Esophagus squamous epithelium (tissue), 4 donors: ENCODE data around the gene DLG2.

ENCODE experiments used
- POLR2A ChIP-seq, 4 donors: fragments of 450-650 bp; IDR thresholded peaks; one replicate each; pipeline ENCODE4 v1.6.1; 2017; ENCODE audit warnings: antibody characterized with exemption in 4 of 4, mild to moderate bottlenecking in 4 of 4, moderate library complexity in 3 of 4
- TF ChIP-seq, protein P1 (sequence below), 6 experiments: fragments of 450-650 bp in 4 of 6; fragments of 200-600 bp in 2 of 6; sonication (generic) in 2 of 6; IDR thresholded peaks; one replicate each; pipeline ENCODE4 v1.5.1; 2016 to 2019; ENCODE audit warnings: antibody characterized with exemption in 6 of 6, mild to moderate bottlenecking in 4 of 6, moderate library complexity in 4 of 6

DNA sequence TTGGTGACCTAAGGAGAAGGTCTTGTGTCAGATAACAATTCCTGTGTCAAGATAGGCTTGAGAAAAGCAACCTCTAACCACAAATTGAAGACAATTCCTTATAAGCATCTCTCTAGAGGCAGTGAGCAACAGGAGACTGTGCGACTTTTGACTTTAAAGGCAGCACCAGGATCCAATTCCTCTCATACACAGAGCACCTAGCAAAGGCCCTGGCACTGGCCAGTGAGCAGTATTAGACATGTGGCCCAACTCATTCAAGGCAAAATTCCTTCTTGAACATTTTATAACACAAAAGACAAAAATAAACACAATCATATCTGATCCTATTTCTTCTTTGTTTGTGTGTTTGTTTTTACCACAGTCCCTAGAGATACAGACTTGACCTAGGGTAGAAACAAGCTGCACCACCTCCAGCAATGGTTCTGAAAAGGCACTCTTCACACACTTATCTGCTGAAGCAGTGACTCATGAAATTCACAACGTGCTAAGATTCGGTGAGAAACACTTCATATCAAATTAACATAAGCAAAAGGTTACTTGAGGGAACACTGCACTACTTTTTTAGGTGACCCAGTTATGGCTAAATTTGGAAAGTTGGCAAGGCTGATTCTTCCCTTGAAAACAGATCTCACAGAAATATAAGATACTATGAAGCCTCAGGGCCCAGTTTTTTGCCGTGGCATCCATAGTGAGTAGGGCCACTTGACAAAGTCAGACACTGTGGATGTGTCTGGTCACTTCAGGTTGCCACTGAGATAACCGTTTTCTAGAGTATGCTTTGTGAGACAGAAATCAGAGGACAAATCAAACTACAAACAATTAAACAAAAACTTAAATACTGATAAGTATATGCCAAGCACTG is 1018.9 kb downstream of the DLG2 start:
- TF ChIP-seq, protein P1, sequence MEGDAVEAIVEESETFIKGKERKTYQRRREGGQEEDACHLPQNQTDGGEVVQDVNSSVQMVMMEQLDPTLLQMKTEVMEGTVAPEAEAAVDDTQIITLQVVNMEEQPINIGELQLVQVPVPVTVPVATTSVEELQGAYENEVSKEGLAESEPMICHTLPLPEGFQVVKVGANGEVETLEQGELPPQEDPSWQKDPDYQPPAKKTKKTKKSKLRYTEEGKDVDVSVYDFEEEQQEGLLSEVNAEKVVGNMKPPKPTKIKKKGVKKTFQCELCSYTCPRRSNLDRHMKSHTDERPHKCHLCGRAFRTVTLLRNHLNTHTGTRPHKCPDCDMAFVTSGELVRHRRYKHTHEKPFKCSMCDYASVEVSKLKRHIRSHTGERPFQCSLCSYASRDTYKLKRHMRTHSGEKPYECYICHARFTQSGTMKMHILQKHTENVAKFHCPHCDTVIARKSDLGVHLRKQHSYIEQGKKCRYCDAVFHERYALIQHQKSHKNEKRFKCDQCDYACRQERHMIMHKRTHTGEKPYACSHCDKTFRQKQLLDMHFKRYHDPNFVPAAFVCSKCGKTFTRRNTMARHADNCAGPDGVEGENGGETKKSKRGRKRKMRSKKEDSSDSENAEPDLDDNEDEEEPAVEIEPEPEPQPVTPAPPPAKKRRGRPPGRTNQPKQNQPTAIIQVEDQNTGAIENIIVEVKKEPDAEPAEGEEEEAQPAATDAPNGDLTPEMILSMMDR (IDR thresholded peaks at IDR 0.05), result no peak
- no peak for TF ChIP-seq POLR2A (IDR thresholded peaks at IDR 0.05)
